ENCODE results near the gene PLCH1. TPM values are rescaled to one million over a fixed set of nuclear protein-coding genes. Genes with fewer than 3 reads are reported as not detected.

Gene PLCH1
- total RNA-seq, 6 donors from 2014 or later: 7.7 to 26.3 (median 13.6) TPM

DNA sequence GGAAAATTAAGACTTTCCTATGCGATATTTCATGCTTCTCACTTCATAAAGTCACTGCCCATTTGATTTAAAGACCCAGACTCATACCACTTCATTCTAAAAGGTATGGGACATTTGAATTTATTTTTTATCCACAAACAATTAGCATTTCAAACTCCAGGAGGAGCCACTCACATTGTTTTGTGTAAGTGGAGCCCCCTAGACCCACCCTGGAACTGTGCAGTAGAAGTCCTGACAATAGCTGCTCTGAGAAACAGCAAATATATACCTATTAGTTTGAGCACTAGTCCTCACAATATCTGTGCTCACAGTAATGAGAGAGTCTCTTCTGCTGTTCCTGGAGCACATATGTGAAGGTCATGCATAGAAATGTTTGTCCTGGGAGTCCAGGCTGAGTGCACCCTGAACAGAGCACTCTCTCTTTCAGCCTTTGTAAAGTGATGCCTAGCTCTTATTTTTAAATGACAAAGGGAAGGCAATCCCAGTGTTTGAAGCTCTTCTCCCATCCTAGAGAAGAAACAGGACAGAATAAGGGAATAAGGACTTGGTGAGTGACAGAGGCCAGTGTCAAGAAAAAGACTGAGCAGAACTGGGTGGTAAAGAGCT, 323.9 kb downstream of the PLCH1 start:
- Histone ChIP-seq H3K9me3 (no peaks in the 10 kb centered on the region), H3K4me3 (no peak overlapping the region), H3K4me1 (no peaks in the 10 kb centered on the region), H3K27ac (no peak overlapping the region), H3K27me3 (no peaks in the 10 kb centered on the region), H3K36me3 (no peaks in the 10 kb centered on the region)
- TF ChIP-seq POLR2AphosphoS5 (IDR thresholded peaks at IDR 0.05): no peak
- no peak for TF ChIP-seq EP300 (IDR thresholded peaks at IDR 0.05)
- TF ChIP-seq, protein P1, sequence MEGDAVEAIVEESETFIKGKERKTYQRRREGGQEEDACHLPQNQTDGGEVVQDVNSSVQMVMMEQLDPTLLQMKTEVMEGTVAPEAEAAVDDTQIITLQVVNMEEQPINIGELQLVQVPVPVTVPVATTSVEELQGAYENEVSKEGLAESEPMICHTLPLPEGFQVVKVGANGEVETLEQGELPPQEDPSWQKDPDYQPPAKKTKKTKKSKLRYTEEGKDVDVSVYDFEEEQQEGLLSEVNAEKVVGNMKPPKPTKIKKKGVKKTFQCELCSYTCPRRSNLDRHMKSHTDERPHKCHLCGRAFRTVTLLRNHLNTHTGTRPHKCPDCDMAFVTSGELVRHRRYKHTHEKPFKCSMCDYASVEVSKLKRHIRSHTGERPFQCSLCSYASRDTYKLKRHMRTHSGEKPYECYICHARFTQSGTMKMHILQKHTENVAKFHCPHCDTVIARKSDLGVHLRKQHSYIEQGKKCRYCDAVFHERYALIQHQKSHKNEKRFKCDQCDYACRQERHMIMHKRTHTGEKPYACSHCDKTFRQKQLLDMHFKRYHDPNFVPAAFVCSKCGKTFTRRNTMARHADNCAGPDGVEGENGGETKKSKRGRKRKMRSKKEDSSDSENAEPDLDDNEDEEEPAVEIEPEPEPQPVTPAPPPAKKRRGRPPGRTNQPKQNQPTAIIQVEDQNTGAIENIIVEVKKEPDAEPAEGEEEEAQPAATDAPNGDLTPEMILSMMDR (IDR thresholded peaks at IDR 0.05): no peak
- no peak for TF ChIP-seq POLR2A (IDR thresholded peaks at IDR 0.05)
- ATAC-seq (ENCODE audit: low FRiP score in 2 of 2) (no peak), DNase-seq (no peak)
- 81 to 89% methylated on average over 1 of the region's 1 CpG for WGBS, 2 donors

DNA sequence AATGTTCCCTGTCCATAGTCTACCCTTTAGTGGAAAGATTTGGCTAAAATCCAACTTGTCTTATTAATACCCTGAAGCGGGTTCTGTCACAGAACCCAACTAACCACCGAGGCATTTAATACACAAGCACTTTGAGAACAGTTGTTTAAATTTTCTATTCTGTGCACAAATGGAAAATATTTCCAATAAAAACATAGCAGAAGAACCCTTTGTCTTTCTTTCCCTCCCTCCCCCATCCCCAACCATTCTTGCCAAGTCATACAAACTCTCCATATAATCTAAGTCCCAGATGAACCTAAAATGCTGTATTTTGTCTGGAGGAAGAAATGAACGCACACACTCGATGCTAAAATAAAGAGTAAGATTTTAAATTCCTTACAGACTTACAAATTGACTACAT, 324.5 kb downstream of the PLCH1 start:
- DNase-seq (no peak), ATAC-seq (ENCODE audit: low FRiP score in 2 of 2) (no peak)
- H3K9me3 ChIP-seq: no peaks in the 10 kb centered on the region
- no peak overlapping the region for H3K27ac ChIP-seq
- no peaks in the 10 kb centered on the region for H3K4me1 ChIP-seq
- no peaks in the 10 kb centered on the region for H3K36me3 ChIP-seq
- H3K4me3 ChIP-seq: no peak overlapping the region
- no peak for TF ChIP-seq EP300 (IDR thresholded peaks at IDR 0.05)
- TF ChIP-seq, protein P1 (IDR thresholded peaks at IDR 0.05): no peak
- no peak for TF ChIP-seq POLR2A (IDR thresholded peaks at IDR 0.05)
- no peak for TF ChIP-seq POLR2AphosphoS5 (IDR thresholded peaks at IDR 0.05)
- 92% methylated on average over 4 of the region's 4 CpGs for WGBS, 2 donors
- no peaks in the 10 kb centered on the region for H3K27me3 ChIP-seq

DNA sequence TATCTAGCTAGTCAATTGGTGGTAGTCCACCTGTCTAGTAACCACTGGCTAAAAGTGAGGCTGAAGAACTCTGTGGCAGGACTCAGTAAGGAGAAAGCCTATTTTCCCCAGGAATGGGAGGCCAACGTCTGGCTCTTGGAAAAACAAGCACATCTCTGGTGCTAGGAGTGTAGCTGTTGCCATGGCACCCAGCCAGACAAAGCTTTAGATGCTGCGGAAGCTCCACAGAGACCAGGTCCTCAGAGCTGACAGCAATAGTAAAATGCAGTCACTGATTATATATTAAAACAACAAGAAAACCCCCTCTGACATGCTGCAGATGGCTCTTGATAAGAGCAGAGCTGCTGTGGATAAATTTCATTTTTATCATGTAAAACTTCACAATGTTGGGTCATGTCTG, 326.5 kb downstream of the PLCH1 start:
- TF ChIP-seq POLR2AphosphoS5 (IDR thresholded peaks at IDR 0.05) (no peak), POLR2A (IDR thresholded peaks at IDR 0.05) (no peak), EP300 (IDR thresholded peaks at IDR 0.05) (no peak)
- TF ChIP-seq, protein P1 (IDR thresholded peaks at IDR 0.05): no peak
- no peaks in the 10 kb centered on the region for H3K4me1 ChIP-seq
- ATAC-seq (ENCODE audit: low FRiP score in 2 of 2): no peak
- no peaks in the 10 kb centered on the region for H3K36me3 ChIP-seq
- DNase-seq: no peak
- H3K9me3 ChIP-seq: no peaks in the 10 kb centered on the region
- H3K4me3 ChIP-seq: no peak overlapping the region
- WGBS, 2 donors: 51 to 58% methylated on average over 2 of the region's 2 CpGs
- H3K27ac ChIP-seq: no peak overlapping the region
- H3K27me3 ChIP-seq: no peaks in the 10 kb centered on the region

DNA sequence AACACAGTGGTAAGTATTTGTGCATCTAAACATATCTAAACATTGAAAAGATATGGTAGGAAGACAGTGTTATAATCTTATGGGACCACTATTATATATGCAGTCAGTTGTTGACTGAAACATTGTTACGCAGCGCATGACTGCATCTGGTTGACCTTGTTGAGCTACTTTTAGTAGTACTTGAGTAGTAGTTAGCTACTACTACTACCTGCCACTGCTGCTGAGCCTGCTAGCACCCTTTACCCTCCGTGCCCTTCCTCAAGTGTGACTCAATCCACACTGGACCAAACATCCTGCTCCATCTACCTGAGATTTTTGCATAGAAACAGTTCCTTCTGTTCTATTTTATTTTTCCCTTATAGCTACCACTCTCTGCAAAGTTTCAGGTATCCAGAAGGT, 327.8 kb downstream of the PLCH1 start:
- ATAC-seq (ENCODE audit: low FRiP score in 2 of 2): no peak
- Histone ChIP-seq H3K27me3 (no peaks in the 10 kb centered on the region), H3K36me3 (no peaks in the 10 kb centered on the region), H3K4me1 (no peaks in the 10 kb centered on the region), H3K9me3 (no peaks in the 10 kb centered on the region), H3K4me3 (no peak overlapping the region), H3K27ac (no peak overlapping the region)
- DNase-seq: no peak
- 60 to 83% methylated on average over 3 of the region's 3 CpGs for WGBS, 2 donors
- TF ChIP-seq EP300 (IDR thresholded peaks at IDR 0.05) (no peak), POLR2AphosphoS5 (IDR thresholded peaks at IDR 0.05) (no peak), POLR2A (IDR thresholded peaks at IDR 0.05) (no peak)
- TF ChIP-seq, protein P1 (IDR thresholded peaks at IDR 0.05): no peak

DNA sequence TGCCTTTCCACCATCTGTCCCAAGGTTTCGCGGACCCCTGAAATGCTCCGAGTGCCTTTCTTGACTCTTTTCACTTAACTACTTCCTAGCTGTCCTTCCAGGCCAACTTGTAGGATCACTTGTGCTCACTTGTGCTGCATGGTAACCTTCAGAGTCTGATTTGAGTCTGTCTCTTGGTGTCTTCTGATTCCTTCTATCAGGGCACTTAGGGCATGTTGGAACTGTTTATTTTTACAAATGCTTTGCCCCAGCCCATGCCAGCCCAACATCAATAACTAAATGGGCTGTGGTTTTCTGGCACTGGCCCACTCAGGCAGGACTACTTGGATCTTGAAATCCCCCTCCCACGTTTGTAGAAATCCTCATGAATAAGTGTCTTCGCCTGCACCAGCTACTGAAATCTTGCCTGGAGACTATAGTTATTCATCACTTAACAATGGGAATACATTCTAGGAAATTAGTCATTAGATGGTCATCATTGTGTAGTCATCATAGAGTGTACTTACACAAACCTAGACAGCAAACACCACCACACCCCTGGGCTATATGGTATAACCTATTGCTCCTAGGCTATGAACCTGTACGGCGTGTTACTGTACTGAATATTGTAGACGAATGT, 328.3 kb downstream of the PLCH1 start:
- WGBS, 2 donors: 87 to 89% methylated on average over 8 of the region's 8 CpGs
- Histone ChIP-seq H3K36me3 (no peaks in the 10 kb centered on the region), H3K27me3 (no peaks in the 10 kb centered on the region), H3K27ac (no peak overlapping the region), H3K9me3 (no peaks in the 10 kb centered on the region), H3K4me1 (no peaks in the 10 kb centered on the region), H3K4me3 (no peak overlapping the region)
- DNase-seq (no peak), ATAC-seq (ENCODE audit: low FRiP score in 2 of 2) (no peak)
- TF ChIP-seq POLR2A (IDR thresholded peaks at IDR 0.05) (no peak), POLR2AphosphoS5 (IDR thresholded peaks at IDR 0.05) (no peak), EP300 (IDR thresholded peaks at IDR 0.05) (no peak)
- TF ChIP-seq, protein P1 (IDR thresholded peaks at IDR 0.05): no peak
